Stimulated activated CD8-positive, alpha-beta memory T cell treated with anti-CD3 and anti-CD28 coated beads, Interleukin-12 subunit alpha, Interleukin-12 subunit beta, amount 100 ng/mL, for 4 hours (primary cell): ENCODE data around the gene OR6T1.

ENCODE experiments used
- DNase-seq: peaks from one replicate; pipeline ENCODE4 v3.0.0-alpha.2; 2020; ENCODE audit warnings: low read depth

OR6T1 gene, protein sequence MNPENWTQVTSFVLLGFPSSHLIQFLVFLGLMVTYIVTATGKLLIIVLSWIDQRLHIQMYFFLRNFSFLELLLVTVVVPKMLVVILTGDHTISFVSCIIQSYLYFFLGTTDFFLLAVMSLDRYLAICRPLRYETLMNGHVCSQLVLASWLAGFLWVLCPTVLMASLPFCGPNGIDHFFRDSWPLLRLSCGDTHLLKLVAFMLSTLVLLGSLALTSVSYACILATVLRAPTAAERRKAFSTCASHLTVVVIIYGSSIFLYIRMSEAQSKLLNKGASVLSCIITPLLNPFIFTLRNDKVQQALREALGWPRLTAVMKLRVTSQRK

GRCh38 chr11:123943738-123944137, at the start of gene OR6T1:
TSS of gene OR6T1 (minus strand) at chr11:123943838. CDS start at chr11:123943838, 0 bp downstream.
- DNase-seq, result no peak

GRCh38 chr11:123979311-123979710, 35.7 kb upstream of the OR6T1 start:
- no peak for DNase-seq

- no peak for DNase-seq
Measured at GRCh38 chr11:123977731-123978347, 34.2 kb upstream of the OR6T1 start, which contains the start of gene OR10S1. TSS of gene OR10S1 (minus strand) at chr11:123977781. CDS start at chr11:123977664, 117 bp downstream.

DNA sequence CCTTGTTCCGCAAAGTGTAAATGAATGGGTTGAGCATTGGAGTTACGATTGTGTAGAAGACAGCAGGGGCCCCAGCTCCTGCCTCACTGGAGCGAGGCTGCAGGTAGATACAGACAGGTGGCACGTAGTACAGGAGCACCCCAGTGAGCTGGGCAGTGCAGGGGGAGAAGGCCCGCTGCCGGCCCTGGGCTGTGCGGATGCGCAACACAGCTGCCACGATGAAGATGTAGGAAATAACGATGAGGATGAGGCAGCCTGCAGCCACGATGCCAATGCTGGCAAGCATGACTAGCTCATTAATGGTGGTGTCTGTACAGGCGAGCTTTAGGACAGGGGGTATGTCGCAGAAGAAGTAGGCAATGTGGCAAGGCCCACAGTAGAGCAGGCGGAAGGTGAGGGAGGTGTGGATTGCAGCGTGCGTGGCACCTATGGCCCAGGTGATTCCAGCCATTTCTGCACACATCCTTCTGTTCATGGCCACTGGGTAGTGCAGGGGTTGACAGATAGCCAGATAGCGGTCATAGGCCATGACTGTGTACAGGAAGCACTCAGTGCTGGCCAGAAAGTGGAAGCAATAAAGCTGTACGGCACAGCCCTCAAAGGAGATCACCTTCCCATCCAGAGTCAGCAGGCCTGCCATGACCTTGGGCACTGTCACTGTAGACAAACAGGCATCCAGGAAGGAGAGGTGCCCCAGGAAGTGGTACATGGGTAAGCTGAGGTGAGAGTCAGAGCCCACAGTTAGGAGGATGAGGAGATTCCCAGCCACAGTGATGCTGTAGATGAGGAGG, 33.3 kb upstream of the OR6T1 start:
- DNase-seq, result no peak

- no peak for DNase-seq
Measured at GRCh38 chr11:123973816-123974215, 30.2 kb upstream of the OR6T1 start.

- DNase-seq, result no peak
Measured at GRCh38 chr11:123956752-123957151, 13.1 kb upstream of the OR6T1 start.

GRCh38 chr11:123945132-123945531, 1.5 kb upstream of the OR6T1 start:
- no peak for DNase-seq

DNA sequence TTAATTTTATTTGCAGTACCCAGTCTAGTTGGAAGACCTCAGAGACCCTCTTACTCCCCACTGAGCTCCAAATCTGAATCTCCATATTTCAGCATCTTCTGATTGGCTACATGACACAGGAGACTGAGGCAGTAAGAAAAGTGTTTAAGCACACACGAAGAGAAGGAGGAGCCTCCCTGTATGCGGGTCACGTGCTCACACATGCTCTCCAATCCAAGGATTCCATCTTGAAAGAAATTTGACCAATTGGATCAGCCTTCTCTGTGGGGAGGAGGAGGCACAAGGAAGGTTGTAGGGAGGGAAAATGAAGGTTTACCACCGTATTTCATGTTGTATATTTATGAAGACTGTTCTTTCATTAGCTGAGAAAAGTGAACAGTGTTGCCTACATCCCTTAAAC, 1.2 kb downstream of the OR6T1 start:
- DNase-seq, result no peak

- DNase-seq, result no peak
Measured at GRCh38 chr11:123939317-123939716, 4.3 kb downstream of the OR6T1 start, which contains the start of gene OR4D5. TSS of gene OR4D5 (plus strand) at chr11:123939617. CDS start at chr11:123939617, 0 bp downstream.

DNA sequence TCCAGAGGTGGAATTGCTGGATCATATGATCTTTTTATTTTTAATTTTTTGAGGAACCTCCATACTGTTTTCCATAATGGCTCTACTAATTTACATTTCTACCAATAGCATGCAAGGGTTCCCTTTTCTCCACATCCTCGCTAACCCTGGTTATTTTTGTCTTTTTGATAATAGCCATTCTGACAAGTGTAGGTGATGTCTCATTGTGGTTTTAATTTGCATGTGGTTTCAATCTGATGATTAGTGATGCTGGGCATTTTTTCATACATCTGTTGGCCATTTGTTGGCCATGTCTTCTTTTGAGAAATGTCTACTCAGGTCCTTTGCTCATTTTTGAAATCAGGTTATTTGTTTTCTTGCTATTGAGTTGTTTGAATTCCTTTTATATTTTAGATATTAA, 19.6 kb downstream of the OR6T1 start:
- no peak for DNase-seq

DNA sequence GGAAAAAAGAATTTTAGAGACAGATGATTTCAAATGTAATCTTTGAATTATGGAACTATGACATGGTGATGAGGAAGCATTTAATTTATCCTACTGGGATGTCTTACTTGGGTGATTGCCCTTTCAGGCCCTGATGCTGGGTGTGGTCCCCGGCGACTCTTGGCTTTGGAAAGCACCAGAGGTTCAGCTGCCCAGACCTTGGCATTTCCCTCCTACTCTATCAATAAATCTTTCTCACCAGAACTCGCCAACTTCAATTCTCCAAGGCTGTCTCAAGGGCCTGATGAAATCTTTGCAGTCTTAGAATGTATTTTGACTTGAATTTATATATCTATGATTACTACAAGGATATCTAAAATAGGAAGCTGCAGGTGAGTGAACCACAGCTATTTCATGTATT, 22.7 kb downstream of the OR6T1 start:
- no peak for DNase-seq

DNA sequence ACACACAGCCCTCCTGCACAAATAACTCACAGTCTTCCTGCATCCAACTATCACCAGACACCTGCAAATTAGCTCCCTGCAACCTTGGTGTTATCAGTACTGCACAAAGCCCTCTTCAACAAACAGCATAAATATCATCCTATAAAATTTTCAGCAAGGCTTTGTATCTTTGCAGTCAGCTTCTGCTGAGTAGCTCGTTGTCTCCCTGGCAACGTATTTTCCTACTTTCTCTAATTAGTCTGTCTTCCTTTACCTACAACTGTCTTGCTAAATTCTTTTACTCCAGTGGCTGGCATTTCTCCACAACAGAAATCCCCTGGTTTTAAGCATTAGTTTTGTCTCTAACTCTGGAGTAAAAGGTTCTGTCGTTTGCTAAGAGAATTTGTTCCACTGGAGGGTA, 37.8 kb downstream of the OR6T1 start:
- DNase-seq, result no peak

DNA sequence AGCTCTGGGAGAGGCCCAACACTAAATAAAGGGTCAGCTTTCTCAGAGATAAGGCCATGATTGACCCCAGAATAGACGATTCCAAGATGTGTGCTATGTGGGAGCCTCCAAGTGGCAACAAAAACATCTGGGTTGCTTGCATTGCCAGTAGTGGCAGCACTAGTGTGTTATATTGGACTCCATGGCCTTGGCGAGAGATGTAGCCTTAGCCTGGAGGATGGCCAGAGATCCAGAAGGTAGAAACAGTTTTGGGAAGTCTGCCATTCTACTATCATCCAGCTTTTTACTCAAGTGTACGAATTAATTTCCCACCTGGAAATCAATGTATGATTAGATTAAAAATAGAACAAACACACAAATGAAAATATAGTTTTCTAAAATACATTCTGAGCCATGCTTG, 38.7 kb downstream of the OR6T1 start:
- DNase-seq, result no peak

DNA sequence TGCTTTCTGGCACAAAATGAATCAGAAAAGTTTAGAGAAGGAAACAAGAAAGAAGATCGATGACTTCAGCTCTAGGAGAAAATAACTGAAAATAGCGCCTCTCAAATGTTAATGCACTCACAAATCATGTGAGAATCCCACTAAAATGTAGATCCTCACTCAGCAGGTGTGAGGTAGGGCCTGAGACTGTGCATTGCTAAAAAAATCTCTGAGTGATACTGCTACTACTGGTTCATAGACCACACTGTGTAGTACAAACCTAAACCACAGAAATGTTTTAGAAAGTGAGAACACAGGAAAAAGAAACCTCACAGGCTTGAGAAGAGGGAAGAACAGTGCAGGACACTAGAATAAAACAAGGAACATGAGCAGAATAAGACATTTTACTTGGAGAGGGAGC, 39.7 kb downstream of the OR6T1 start:
- no peak for DNase-seq

DNA sequence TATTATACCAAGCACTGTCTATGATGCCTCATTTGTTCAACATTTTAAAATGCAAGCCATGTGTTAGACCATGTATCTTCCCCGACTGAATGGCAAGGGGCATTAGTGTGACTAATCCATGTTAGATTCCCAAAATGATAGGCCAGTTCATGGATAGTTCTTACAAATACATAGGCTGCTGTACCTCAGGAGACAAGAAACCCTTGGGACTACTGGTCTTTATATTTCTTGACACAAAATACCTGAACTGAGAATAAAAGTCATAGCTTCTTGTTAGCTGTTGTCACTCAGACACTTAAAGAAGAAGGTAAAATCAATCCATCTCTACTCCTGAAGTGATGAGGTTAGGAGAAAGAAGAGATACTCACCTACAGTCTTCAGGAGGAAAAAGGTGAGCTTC, 41.8 kb downstream of the OR6T1 start, which contains the start of gene OR8D4:
TSS of gene OR8D4 (plus strand) at position 301 of the 400 bp plus-strand sequence. CDS start 4,265 bp downstream, outside the sequence.
- DNase-seq, result no peak

DNA sequence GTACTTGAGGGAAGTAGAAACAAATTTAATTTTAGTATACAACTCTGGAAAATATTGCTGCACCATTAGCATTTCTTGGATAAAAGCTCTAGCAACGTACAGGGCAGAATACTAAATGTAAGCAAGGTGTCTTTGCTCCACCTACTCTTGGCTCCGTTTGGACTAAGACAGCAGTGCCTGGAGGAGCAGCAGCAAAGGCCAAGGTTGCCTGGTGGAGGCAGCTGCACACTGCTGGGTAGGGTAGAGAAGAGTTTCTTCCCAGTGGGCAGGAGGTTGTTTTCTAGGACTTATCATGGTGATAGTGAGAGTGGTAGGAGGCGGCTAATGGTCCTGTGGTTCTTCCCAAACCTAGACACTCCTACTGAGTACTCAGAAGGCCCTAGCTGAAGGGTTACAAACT, 43.8 kb downstream of the OR6T1 start:
- no peak for DNase-seq
